ENCODE results near the gene CDH11.

CDH11 gene

GRCh38 chr16:64948056-64948455, 173.8 kb downstream of the CDH11 start:
- Histone ChIP-seq H3K4me3 (ENCODE audit: low read depth, low read length) (no peak overlapping the region), H3K27ac (no peak overlapping the region), H3K36me3 (replicated peaks) (peaks cover 19% of the 10 kb centered on the region), H3K27me3 (replicated peaks) (no peaks in the 10 kb centered on the region)
- no peak for DNase-seq
- in situ Hi-C loops (cut with HindIII; ENCODE audit: low pct_ligation_motif_present, low sequenced_read_pairs) = no loop called here
- TF ChIP-seq, protein P1, sequence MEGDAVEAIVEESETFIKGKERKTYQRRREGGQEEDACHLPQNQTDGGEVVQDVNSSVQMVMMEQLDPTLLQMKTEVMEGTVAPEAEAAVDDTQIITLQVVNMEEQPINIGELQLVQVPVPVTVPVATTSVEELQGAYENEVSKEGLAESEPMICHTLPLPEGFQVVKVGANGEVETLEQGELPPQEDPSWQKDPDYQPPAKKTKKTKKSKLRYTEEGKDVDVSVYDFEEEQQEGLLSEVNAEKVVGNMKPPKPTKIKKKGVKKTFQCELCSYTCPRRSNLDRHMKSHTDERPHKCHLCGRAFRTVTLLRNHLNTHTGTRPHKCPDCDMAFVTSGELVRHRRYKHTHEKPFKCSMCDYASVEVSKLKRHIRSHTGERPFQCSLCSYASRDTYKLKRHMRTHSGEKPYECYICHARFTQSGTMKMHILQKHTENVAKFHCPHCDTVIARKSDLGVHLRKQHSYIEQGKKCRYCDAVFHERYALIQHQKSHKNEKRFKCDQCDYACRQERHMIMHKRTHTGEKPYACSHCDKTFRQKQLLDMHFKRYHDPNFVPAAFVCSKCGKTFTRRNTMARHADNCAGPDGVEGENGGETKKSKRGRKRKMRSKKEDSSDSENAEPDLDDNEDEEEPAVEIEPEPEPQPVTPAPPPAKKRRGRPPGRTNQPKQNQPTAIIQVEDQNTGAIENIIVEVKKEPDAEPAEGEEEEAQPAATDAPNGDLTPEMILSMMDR (IDR thresholded peaks at IDR 0.05; ENCODE audit: low read depth, low read length, missing control alignments) = no peak

DNA sequence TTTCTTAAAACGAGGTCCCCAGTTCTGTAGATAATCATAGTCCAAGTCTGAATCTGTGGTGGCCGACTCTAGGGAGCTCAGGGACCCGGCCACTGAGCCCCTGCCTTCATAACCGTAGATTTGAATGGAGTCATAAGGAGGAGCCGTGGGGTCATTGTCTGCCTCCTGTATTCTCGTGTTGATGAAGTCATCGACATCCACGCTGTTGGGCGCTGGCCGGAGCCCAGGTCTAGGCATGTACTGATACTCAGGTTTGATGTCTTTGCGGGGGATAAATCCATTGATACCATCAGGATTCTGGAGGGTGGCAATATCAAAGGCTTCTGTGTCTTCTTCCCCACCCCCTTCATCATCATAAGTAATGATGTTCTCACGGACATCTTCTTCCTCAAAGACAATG, 174.2 kb downstream of the CDH11 start:
- Histone ChIP-seq H3K36me3 (replicated peaks) (peaks cover 19% of the 10 kb centered on the region), H3K27me3 (replicated peaks) (no peaks in the 10 kb centered on the region), H3K27ac (no peak overlapping the region), H3K4me3 (ENCODE audit: low read depth, low read length) (no peak overlapping the region)
- TF ChIP-seq, protein P1 (IDR thresholded peaks at IDR 0.05; ENCODE audit: low read depth, low read length, missing control alignments) = no peak
- DNase-seq = no peak
- in situ Hi-C loops (cut with HindIII; ENCODE audit: low pct_ligation_motif_present, low sequenced_read_pairs) = no loop called here

- in situ Hi-C loops (cut with HindIII; ENCODE audit: low pct_ligation_motif_present, low sequenced_read_pairs) = no loop called here
- TF ChIP-seq, protein P1 (IDR thresholded peaks at IDR 0.05; ENCODE audit: low read depth, low read length, missing control alignments) = no peak
These were observed 188.0 kb downstream of the CDH11 start for GRCh38 chr16:64933885-64934284.

DNA sequence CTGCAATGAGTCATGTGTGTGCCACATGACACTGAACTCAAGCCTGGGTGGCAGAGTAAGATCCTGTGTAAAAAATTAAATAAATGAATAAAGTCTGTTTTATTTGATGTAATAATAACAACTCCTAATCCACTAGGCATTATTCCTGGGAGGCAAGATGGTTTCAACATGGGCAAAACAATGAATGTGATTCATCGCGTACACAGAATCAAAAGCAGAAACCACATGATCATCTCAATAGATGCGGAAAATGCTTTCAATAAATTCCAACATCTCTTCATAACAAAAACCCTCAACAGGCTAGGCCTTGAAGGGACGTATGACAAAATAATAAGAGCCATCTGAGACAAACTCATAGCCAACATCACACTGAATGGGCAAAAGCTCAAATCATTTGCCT, 195.4 kb downstream of the CDH11 start:
- in situ Hi-C loops (cut with HindIII; ENCODE audit: low pct_ligation_motif_present, low sequenced_read_pairs) = no loop called here
- H3K4me3 ChIP-seq (ENCODE audit: low read depth, low read length) = no peak overlapping the region
- no peak overlapping the region for H3K27ac ChIP-seq

More at GRCh38 chr16:64933885-64934284, 188.0 kb downstream of the CDH11 start:
- H3K27me3 ChIP-seq (replicated peaks) = no peaks in the 10 kb centered on the region
- peak; percentile 41 for DNase-seq
- no peak overlapping the region for H3K4me3 ChIP-seq (ENCODE audit: low read depth, low read length)
- H3K36me3 ChIP-seq (replicated peaks) = no peaks in the 10 kb centered on the region
- no peak overlapping the region for H3K27ac ChIP-seq

GRCh38 chr16:64925166-64925565, 196.7 kb downstream of the CDH11 start:
- no peak for DNase-seq
- Histone ChIP-seq H3K36me3 (replicated peaks) (no peaks in the 10 kb centered on the region), H3K27me3 (replicated peaks) (no peaks in the 10 kb centered on the region), H3K4me3 (ENCODE audit: low read depth, low read length) (no peak overlapping the region), H3K27ac (no peak overlapping the region)
- TF ChIP-seq, protein P1 (IDR thresholded peaks at IDR 0.05; ENCODE audit: low read depth, low read length, missing control alignments) = no peak
- in situ Hi-C loops (cut with HindIII; ENCODE audit: low pct_ligation_motif_present, low sequenced_read_pairs) = no loop called here

More for the DNA sequence above, 195.4 kb downstream of the CDH11 start:
- TF ChIP-seq, protein P1 (IDR thresholded peaks at IDR 0.05; ENCODE audit: low read depth, low read length, missing control alignments) = no peak
- DNase-seq = no peak
- Histone ChIP-seq H3K36me3 (replicated peaks) (no peaks in the 10 kb centered on the region), H3K27me3 (replicated peaks) (no peaks in the 10 kb centered on the region)

GRCh38 chr16:64924086-64924485, 197.8 kb downstream of the CDH11 start:
- in situ Hi-C loops (cut with HindIII; ENCODE audit: low pct_ligation_motif_present, low sequenced_read_pairs) = no loop called here
- TF ChIP-seq, protein P1 (IDR thresholded peaks at IDR 0.05; ENCODE audit: low read depth, low read length, missing control alignments) = no peak
- DNase-seq = no peak
- H3K36me3 ChIP-seq (replicated peaks) = no peaks in the 10 kb centered on the region
- H3K4me3 ChIP-seq (ENCODE audit: low read depth, low read length) = no peak overlapping the region
- H3K27me3 ChIP-seq (replicated peaks) = no peaks in the 10 kb centered on the region
- no peak overlapping the region for H3K27ac ChIP-seq
